HPDE6-E6E7 (cell line): ENCODE results near the gene L3HYPDH.

Experiments
- DNase-seq: peaks from one replicate; pipeline ENCODE4 v3.0.0; 2011; ENCODE audit warnings: missing footprints; ENCODE audit errors: extremely low spot score

L3HYPDH gene

GRCh38 chr14:59483819-59484638 is at the start of gene L3HYPDH, which contains the start of gene JKAMP:
L3HYPDH (minus strand) TSS chr14:59484408; CDS start chr14:59484316, 92 bp downstream.
JKAMP (plus strand) TSS chr14:59484517; CDS start chr14:59484590, 73 bp downstream.
- DNase-seq: peak; percentile 91

GRCh38 chr14:59532419-59532818 is 48.2 kb upstream of the L3HYPDH start:
- DNase-seq: no peak

- no peak for DNase-seq
These were observed 46.1 kb upstream of the L3HYPDH start for GRCh38 chr14:59530349-59530748.

- DNase-seq: no peak
These were observed 45.0 kb upstream of the L3HYPDH start for GRCh38 chr14:59529189-59529588.

- no peak for DNase-seq
These were observed 36.0 kb upstream of the L3HYPDH start for GRCh38 chr14:59520224-59520623.

GRCh38 chr14:59511916-59512575 is 27.8 kb upstream of the L3HYPDH start:
- DNase-seq: no peak

- DNase-seq: no peak
These were observed 26.8 kb upstream of the L3HYPDH start for GRCh38 chr14:59510966-59511365.

GRCh38 chr14:59510001-59510400 is 25.8 kb upstream of the L3HYPDH start:
- no peak for DNase-seq

- DNase-seq: no peak
These were observed 24.9 kb upstream of the L3HYPDH start for GRCh38 chr14:59509101-59509500.

GRCh38 chr14:59507752-59508103 is 23.5 kb upstream of the L3HYPDH start:
- peak; percentile 23 for DNase-seq

- DNase-seq: peak; percentile 35
These were observed 23.0 kb upstream of the L3HYPDH start for GRCh38 chr14:59507063-59507751.

GRCh38 chr14:59503256-59503655 is 19.0 kb upstream of the L3HYPDH start:
- DNase-seq: no peak

GRCh38 chr14:59500732-59501131 is 16.5 kb upstream of the L3HYPDH start:
- DNase-seq: no peak

- no peak for DNase-seq
These were observed 8.2 kb upstream of the L3HYPDH start for GRCh38 chr14:59492384-59492783.

GRCh38 chr14:59490756-59491155 is 6.5 kb upstream of the L3HYPDH start:
- no peak for DNase-seq

- DNase-seq: no peak
These were observed 499 bp upstream of the L3HYPDH start for GRCh38 chr14:59484639-59485175.

- no peak for DNase-seq
These were observed 845 bp downstream of the L3HYPDH start for GRCh38 chr14:59483363-59483762.

GRCh38 chr14:59482541-59483331 is 1.5 kb downstream of the L3HYPDH start:
- peak; percentile 86 for DNase-seq

GRCh38 chr14:59481871-59482540 is 2.2 kb downstream of the L3HYPDH start:
- no peak for DNase-seq

- no peak for DNase-seq
These were observed 2.8 kb downstream of the L3HYPDH start for GRCh38 chr14:59481407-59481806.

GRCh38 chr14:59480166-59480565 is 4.0 kb downstream of the L3HYPDH start:
- DNase-seq: no peak
